ENCODE data around the gene SNRNP40. TPM values are rescaled to one million over a fixed set of nuclear protein-coding genes. Genes with fewer than 3 reads are reported as not detected.

The SNRNP40 gene
- total and polyA plus RNA-seq, 10 of the 15 experiments (the other 5 are each of a cell fraction or from before 2014, with no cell fraction given), result 34.9 to 212 (median 115) TPM

GRCh38 chr1:31259746-31260145 lies 36.8 kb downstream of the SNRNP40 start (continued):
- TF ChIP-seq CEBPZ (IDR thresholded peaks at IDR 0.05; ENCODE audit: low read depth, low read length), result no peak
- no peak for TF ChIP-seq NR2F1 (conservative IDR thresholded peaks at IDR 0.05)

- ATAC-seq (no peak), FAIRE-seq (no peak), DNase-seq (ENCODE audit: low read depth, low spot score) (no peak)
- WGBS (ENCODE audit: insufficient coverage, insufficient replicate concordance, low lambda C conversion rate, missing lambda C conversion rate), result 100% methylated on average over 1 of the region's 1 CpG
- in situ Hi-C loops (cut with MboI) (no loop called here), intact Hi-C loops (cut with micrococcal nuclease; ENCODE audit: unreplicated experiment) (no loop called here)
- ChIA-PET POLR2A (no interaction called here), SMC1A (ENCODE audit: uncharacterized antibody, unreplicated experiment) (no interaction called here), CTCF (interaction anchor here (0.7 kb wide), 1 partner anchor 75 kb away, joined by 3 read pairs; no protein-coding TSS in a partner anchor), RAD21 (ENCODE audit: unreplicated experiment) (no interaction called here)
- no peak overlapping the region for H3K27ac ChIP-seq (ENCODE audit: control insufficient read depth, insufficient read depth)
- H3K4me2 ChIP-seq (ENCODE audit: control insufficient read depth, insufficient read depth), result no peak overlapping the region
- H3K4me1 ChIP-seq (ENCODE audit: control insufficient read depth, insufficient read depth, low read length), result no peaks in the 10 kb centered on the region
- H3K27me3 ChIP-seq (replicated peaks in 1 of 2; ENCODE audit: control insufficient read depth in 2 of 2, insufficient read depth in 2 of 2, low read length in 1 of 2), result no peaks in the 10 kb centered on the region
- H4K20me1 ChIP-seq (ENCODE audit: control insufficient read depth, insufficient read depth), result no peaks in the 10 kb centered on the region
- H3K4me3 ChIP-seq, result no peak overlapping the region
- no peak overlapping the region for H2AFZ ChIP-seq (ENCODE audit: control insufficient read depth, low read depth, low read length)
- H3K9me3 ChIP-seq (replicated peaks; ENCODE audit: control insufficient read depth, insufficient read depth, low read length), result no peaks in the 10 kb centered on the region
- H3K79me2 ChIP-seq (ENCODE audit: control insufficient read depth, insufficient read depth, low read length), result no peaks in the 10 kb centered on the region
- no peak overlapping the region for H3K9ac ChIP-seq (ENCODE audit: control insufficient read depth, insufficient read depth, low read length)
- no TSS peak for BruUV-seq (replicated peaks)
- H3K36me3 ChIP-seq (ENCODE audit: control insufficient read depth in 2 of 2, insufficient read depth in 2 of 2, low read length in 1 of 2), result peaks cover 6 to 20% of the 10 kb centered on the region in 2 experiments; a peak in 3 of 4 replicates
- no peak for TF ChIP-seq E2F4 (IDR thresholded peaks at IDR 0.05; ENCODE audit: low read depth, low read length)
These were observed 38.0 kb downstream of the SNRNP40 start for GRCh38 chr1:31258581-31258980.

Data from GM12878 (cell line).